AG09309 (cell line): ENCODE measurements around the gene ARL15.

ENCODE experiments used
- DNase-seq: peaks from one replicate; pipeline ENCODE4 v3.0.0-alpha.2; 2010; ENCODE audit warnings: low read depth
- H3K4me3 ChIP-seq: 2 replicates; pipeline ENCODE4 v1.5.1; 2011; ENCODE audit warnings: mild to moderate bottlenecking, low read depth, low read length, moderate library complexity; ENCODE audit not compliant: control insufficient read depth
- TF ChIP-seq, protein P1 (sequence below): IDR thresholded peaks from 2 replicates; pipeline ENCODE4 v1.5.1; 2011; ENCODE audit warnings: mild to moderate bottlenecking, low read depth, low read length, inconsistent platforms; ENCODE audit not compliant: insufficient read depth, control insufficient read depth; ENCODE audit errors: missing control alignments

Gene ARL15

GRCh38 chr5:54270326-54270725 lies 40.0 kb downstream of the ARL15 start:
- H3K4me3 ChIP-seq, result no peak overlapping the region
- TF ChIP-seq, protein P1, sequence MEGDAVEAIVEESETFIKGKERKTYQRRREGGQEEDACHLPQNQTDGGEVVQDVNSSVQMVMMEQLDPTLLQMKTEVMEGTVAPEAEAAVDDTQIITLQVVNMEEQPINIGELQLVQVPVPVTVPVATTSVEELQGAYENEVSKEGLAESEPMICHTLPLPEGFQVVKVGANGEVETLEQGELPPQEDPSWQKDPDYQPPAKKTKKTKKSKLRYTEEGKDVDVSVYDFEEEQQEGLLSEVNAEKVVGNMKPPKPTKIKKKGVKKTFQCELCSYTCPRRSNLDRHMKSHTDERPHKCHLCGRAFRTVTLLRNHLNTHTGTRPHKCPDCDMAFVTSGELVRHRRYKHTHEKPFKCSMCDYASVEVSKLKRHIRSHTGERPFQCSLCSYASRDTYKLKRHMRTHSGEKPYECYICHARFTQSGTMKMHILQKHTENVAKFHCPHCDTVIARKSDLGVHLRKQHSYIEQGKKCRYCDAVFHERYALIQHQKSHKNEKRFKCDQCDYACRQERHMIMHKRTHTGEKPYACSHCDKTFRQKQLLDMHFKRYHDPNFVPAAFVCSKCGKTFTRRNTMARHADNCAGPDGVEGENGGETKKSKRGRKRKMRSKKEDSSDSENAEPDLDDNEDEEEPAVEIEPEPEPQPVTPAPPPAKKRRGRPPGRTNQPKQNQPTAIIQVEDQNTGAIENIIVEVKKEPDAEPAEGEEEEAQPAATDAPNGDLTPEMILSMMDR, result no peak
- no peak for DNase-seq

GRCh38 chr5:54264574-54264973 lies 45.8 kb downstream of the ARL15 start:
- TF ChIP-seq, protein P1, result no peak
- no peak for DNase-seq
- H3K4me3 ChIP-seq, result no peak overlapping the region

GRCh38 chr5:54263447-54263846 lies 46.9 kb downstream of the ARL15 start:
- TF ChIP-seq, protein P1, result no peak
- H3K4me3 ChIP-seq, result no peak overlapping the region
- no peak for DNase-seq

- no peak overlapping the region for H3K4me3 ChIP-seq
- DNase-seq, result no peak
- TF ChIP-seq, protein P1, result no peak
Measured at GRCh38 chr5:54261596-54261995, 48.8 kb downstream of the ARL15 start.

- no peak overlapping the region for H3K4me3 ChIP-seq
- TF ChIP-seq, protein P1, result no peak
- no peak for DNase-seq
Measured at GRCh38 chr5:54259981-54260380, 50.4 kb downstream of the ARL15 start.

DNA sequence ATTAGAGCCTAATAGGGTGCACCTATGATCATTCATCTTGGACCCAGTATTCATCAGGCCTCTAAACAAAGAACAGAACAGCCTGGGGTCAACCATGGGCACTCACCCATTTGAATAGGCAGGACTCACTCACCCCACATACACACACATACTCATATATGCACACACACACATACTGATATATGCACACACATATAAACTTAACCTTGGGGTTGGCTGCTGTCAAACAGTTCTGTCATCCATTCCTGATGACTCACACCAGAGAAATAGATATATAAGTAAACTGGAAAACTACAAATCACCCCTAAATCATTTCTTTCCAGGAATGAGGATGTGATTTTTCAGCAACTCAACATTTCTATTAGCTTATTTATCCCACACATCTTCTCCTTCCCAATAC lies 51.3 kb downstream of the ARL15 start:
- DNase-seq, result no peak
- H3K4me3 ChIP-seq, result no peak overlapping the region
- TF ChIP-seq, protein P1, result no peak
